Measurements from ENCODE around the gene ARRB1.
"Not testable (repeated sequence)": the region's sequence is repeated elsewhere in the genome, so short reads cannot be mapped to it uniquely, and the experiment has no call there.

The ARRB1 gene

DNA sequence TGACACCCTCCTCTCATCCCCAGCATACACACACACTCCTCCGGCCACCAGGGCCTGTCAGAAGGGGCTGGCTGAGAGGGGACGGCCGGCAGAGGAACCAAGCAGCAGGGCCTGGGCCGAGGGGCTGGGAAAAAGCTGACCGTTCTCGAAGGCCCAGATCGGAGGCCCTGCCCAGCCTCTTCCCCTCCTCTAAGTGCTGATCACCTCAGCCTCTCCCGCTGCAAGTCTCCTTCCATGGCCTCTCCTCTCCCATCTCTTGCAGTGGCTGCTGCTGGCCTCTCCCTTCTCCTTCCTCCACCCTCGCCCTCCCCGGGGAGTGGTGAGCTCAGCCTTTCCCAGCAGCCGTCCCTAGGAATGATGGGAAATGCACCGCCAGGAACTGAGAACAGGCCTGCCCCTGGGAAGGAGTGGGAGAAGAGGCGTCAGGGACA, 39.6 kb downstream of the ARRB1 start:
- TF ChIP-seq ZFX (IDR thresholded peaks at IDR 0.05; ENCODE audit: borderline replicate concordance): no peak
- TF ChIP-seq, protein P1, sequence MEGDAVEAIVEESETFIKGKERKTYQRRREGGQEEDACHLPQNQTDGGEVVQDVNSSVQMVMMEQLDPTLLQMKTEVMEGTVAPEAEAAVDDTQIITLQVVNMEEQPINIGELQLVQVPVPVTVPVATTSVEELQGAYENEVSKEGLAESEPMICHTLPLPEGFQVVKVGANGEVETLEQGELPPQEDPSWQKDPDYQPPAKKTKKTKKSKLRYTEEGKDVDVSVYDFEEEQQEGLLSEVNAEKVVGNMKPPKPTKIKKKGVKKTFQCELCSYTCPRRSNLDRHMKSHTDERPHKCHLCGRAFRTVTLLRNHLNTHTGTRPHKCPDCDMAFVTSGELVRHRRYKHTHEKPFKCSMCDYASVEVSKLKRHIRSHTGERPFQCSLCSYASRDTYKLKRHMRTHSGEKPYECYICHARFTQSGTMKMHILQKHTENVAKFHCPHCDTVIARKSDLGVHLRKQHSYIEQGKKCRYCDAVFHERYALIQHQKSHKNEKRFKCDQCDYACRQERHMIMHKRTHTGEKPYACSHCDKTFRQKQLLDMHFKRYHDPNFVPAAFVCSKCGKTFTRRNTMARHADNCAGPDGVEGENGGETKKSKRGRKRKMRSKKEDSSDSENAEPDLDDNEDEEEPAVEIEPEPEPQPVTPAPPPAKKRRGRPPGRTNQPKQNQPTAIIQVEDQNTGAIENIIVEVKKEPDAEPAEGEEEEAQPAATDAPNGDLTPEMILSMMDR (IDR thresholded peaks at IDR 0.05): no peak
- no peak overlapping the region for H3K27ac ChIP-seq

DNA sequence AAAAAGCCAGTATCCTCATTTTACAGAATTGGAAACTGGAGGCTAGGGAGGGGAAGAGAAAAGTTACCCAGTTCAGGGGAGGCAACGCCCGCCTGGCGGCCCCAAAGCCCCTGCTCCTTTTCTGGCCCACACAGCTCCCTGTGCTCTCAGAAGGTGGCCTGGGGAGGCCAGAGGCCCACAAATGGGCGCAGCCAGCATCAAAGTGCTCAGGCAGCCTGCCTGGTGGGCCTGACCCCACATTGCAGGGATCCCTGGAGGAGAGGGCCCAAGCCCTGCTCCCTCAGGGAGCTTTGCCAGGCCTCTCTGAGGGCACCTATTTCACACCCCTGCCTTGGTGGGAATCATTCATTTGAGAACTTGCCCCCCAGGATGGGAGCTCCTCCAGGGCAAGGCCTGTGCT, 42.5 kb downstream of the ARRB1 start:
- TF ChIP-seq, protein P1 (IDR thresholded peaks at IDR 0.05): no peak
- TF ChIP-seq ZFX (IDR thresholded peaks at IDR 0.05; ENCODE audit: borderline replicate concordance): no peak
- no peak overlapping the region for H3K27ac ChIP-seq

DNA sequence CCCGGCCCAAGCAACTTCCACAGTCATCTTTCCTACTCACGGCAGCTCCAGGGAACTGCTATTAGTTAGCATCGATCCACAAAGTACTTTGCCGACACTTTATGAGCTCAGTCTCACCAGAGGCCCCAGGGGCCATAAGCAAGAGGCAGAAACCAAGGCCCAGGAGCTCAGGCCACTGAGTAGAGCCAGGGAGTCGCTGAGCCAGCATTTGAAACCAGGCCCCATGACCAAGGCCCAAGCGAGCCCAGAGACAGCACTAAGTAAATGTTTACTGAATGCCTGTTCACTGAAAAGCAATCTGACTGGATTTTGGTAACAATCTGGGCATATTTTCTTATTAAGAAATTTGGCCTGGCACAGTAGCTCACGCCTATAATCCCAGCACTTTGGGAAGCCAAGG, 43.3 kb downstream of the ARRB1 start:
- TF ChIP-seq, protein P1 (IDR thresholded peaks at IDR 0.05): no peak
- no peak for TF ChIP-seq ZFX (IDR thresholded peaks at IDR 0.05; ENCODE audit: borderline replicate concordance)
- H3K27ac ChIP-seq: no peak overlapping the region

DNA sequence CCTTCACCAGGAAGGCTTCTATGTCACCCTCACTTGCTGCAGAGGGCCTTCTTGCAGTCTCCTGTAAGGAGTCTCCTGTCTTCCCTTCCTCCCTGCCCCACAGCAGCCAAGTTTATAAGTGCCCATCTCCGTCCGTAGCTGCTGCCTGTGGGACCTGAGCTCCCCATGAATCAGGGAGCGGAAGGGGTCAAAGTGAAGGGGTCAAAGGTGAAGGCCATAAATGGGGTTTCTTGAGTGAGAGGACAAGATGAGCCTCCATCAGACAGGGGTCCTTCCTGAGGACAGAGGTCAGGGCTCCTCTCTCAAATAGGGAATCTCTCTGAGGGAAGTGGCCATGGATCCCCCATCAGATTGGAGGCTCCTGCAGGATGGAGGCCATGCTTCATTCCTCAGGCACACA, 44.4 kb downstream of the ARRB1 start:
- TF ChIP-seq, protein P1 (IDR thresholded peaks at IDR 0.05): no peak
- TF ChIP-seq ZFX (IDR thresholded peaks at IDR 0.05; ENCODE audit: borderline replicate concordance): no peak
- no peak overlapping the region for H3K27ac ChIP-seq

DNA sequence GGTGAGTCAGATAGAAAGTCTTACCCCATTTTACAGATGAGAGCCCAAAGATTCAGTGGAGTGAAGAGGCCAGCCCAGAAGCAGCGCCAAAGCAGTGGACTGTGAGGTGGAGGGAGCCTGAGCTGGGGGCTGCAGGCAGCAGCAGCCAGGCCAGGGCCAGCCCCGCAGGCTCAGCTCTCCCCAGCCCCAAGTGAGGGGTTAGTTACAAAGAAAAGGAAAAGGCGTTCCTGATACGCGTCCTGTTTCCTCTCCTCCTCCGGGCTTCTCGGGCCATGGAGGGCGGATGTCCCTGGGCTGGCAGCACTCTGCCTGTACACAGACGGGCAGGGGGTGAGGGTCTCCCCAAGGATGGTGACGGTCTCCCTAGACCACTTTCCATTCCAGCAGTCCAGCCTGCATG, 44.9 kb downstream of the ARRB1 start:
- no peak overlapping the region for H3K27ac ChIP-seq
- TF ChIP-seq, protein P1 (IDR thresholded peaks at IDR 0.05): no peak
- TF ChIP-seq ZFX (IDR thresholded peaks at IDR 0.05; ENCODE audit: borderline replicate concordance): no peak

DNA sequence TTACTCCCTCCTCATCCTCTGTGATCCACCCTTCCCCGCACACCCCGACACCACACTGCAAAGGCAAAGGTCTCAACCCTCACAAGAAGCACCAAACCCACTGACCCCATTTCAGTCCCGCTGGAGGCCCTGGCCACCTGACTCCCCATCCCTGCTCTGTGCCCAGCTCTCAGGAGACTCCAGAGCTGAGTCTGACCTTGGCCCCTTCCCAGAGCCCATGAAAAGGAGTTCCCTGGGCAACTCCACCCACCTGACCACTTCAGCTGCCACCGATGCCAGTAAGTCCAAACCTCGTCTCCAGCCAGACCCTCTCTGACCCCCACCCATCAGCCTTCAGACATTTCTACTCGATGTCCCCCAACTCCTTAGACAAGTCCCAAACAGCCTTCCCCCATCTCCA, 45.5 kb downstream of the ARRB1 start:
- TF ChIP-seq, protein P1 (IDR thresholded peaks at IDR 0.05): no peak
- no peak for TF ChIP-seq ZFX (IDR thresholded peaks at IDR 0.05; ENCODE audit: borderline replicate concordance)
- H3K27ac ChIP-seq: no peak overlapping the region

DNA sequence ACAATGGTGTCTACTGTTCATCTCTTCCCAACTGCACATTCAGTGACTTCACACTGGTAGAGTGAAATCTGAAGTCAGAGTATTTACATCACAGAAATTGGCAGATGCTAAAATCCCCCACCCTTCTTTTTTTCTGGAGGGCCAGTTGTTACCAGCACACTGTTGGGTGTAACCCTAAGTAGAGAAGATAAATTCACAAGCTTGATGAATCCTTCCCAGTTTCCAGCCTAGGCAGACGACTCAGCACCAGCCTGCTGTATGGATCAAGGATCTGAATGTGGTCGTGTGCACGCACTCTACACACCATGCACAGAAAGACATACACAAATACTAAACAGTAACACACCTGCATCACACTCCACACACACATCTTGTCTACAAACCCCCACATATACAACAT, 46.0 kb downstream of the ARRB1 start:
- H3K27ac ChIP-seq: no peak overlapping the region
- TF ChIP-seq, protein P1 (IDR thresholded peaks at IDR 0.05): no peak
- TF ChIP-seq ZFX (IDR thresholded peaks at IDR 0.05; ENCODE audit: borderline replicate concordance): no peak

DNA sequence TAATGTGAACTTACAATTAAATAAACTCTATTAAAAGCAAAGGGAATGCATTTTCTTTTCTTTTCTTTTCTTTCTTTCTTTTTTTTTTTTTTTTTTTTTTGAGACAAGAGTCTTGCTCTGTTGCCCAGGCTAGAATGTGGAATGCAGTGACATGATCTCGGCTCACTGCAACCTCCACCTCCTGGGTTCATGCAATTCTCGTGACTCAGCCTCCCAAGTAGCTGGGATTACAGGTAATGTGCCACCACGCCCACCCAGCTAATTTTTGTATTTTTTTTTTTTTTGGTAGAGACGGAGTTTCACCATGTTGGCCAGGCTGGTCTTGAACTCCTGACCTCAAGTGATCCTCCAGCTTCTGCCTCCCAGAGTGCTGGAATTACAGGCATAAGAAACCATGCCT, 46.5 kb downstream of the ARRB1 start:
- not testable (repeated sequence) for H3K27ac ChIP-seq

Measured in 22Rv1 (cell line).